Measurements from ENCODE around the gene DLK1. TPM values are rescaled to one million over a fixed set of nuclear protein-coding genes. Genes with fewer than 3 reads are reported as not detected.

Gene DLK1
- total RNA-seq, 1 donor from 2014 or later: 52.3 TPM

- intact Hi-C loops (cut with DNase I): no loop called here
- ATAC-seq (no peak), DNase-seq (ENCODE audit: missing footprints) (no peak)
These were observed 40.5 kb downstream of the DLK1 start for GRCh38 chr14:100767003-100767787.

GRCh38 chr14:100767788-100768536 lies 41.3 kb downstream of the DLK1 start:
- no peak for DNase-seq (ENCODE audit: missing footprints)

GRCh38 chr14:100769035-100769939 lies 42.6 kb downstream of the DLK1 start:
- DNase-seq (ENCODE audit: missing footprints): no peak
- intact Hi-C loops (cut with DNase I): no loop called here
- ATAC-seq: no peak

More at GRCh38 chr14:100767788-100768536, 41.3 kb downstream of the DLK1 start:
- intact Hi-C loops (cut with DNase I): no loop called here
- ATAC-seq: no peak

DNA sequence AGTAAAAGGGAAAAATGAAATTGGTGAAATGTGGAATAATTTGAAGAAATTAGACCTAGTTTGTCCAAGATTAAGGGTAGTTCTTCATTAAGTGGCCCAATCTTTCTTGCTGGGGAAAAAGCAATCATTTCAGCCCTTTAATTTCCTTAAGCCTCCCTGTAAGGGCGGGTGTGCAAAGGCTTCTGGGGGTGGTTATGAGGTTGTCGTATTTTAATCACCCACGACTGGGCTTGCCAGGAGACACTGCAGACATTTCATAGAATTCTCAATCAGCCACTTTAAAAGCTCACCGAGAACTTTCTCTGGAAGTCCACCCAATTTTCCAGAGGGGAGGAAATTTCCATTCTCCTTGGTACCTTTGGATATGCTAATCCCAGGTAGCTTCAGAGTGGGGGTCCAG lies 43.4 kb downstream of the DLK1 start:
- intact Hi-C loops (cut with DNase I): no loop called here
- ATAC-seq (no peak), DNase-seq (ENCODE audit: missing footprints) (no peak)

GRCh38 chr14:100770605-100771120 lies 44.0 kb downstream of the DLK1 start:
- DNase-seq (ENCODE audit: missing footprints) (no peak), ATAC-seq (no peak)
- intact Hi-C loops (cut with DNase I): no loop called here

GRCh38 chr14:100771121-100771800 lies 44.6 kb downstream of the DLK1 start:
- intact Hi-C loops (cut with DNase I): no loop called here
- no peak for DNase-seq (ENCODE audit: missing footprints)
- no peak for ATAC-seq

DNA sequence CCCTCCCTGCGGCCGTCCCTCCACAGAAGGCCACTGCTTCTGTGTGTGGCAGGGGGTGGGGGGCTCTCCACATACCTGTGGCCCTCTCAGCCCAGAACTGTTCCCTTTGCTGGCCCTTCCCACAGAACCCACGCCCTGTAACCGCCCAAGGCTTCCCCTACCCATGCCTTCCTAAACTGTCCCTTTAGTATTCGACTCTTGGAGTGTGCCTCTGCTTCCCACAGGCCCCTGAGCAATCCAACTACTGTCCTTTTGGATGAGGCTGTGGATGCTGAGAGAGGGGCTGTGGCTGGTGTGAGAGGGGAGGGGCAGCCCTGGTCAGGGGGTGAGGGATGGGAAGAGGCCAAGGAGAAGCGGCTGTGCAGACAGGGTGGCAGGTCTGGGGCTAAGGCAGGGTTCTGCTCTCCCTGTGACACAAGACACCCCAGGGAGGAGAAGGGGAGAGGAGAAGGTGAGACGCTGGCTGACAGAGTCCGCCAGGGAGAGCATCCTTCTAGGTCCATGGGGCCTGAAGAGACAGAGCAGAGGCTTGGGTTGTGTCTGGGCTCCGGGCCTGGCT lies 46.0 kb downstream of the DLK1 start:
- ATAC-seq: no peak
- DNase-seq (ENCODE audit: missing footprints): no peak
- intact Hi-C loops (cut with DNase I): no loop called here

DNA sequence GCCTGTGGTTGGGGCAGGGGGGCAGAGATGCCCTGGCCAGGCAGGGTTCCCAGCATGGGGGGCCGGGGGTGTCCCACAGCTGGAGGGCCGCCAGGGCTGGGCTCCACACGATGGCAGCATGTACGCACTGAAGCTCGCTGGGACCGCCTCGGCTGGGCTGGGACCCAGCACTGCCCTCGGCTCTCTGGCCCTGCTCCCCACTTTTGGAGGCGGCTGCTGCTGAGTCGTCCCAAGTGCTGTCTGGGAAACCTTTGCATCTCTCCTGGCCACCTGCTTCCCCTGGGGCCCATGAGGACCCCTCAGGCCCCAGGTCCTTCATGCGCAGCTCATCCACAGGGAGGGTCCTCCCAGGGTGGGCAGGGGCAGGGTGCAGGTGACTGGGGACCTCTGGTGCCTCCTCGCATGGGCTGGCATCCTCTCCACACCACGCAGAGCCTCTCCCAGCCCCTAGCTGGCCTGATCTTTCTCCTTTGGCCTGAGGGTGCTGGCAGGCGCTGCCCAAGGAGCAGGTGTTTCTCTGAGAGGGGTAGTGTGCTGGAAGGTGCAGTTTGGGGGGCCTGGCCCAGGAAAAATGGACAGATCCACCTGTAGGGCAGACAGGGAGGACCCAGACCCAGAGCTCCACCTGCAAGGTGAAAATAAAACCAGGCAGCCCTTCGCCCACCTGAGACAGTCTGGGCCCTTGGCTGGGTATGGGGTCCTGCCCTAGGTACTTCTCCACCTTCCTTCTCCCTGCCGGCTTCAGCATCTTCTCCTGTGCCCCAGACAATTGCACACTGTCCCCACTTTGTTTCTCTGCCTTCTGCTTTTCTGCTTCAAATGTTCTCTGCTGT lies 46.9 kb downstream of the DLK1 start:
- ATAC-seq (no peak), DNase-seq (ENCODE audit: missing footprints) (no peak)
- intact Hi-C loops (cut with DNase I): no loop called here

DNA sequence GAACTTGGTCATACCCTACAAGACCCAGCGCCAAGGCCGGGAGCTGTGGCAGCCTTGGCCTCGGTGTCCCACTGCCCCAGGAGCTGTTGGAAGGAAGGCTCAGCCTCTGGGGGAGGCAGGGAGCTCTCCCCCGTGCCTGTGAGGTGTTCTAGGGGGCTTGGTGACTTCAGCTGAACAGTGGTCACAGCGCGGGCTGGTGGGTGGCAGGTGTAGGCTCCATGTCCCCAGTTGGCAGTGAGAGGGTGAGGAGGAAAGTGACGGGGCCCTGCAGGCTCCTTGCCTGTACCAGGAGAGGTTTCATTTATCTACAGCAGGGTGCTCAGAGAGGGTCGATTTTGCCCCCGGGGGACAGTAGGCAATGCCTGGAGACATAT lies 47.5 kb downstream of the DLK1 start:
- DNase-seq (ENCODE audit: missing footprints): no peak
- intact Hi-C loops (cut with DNase I): no loop called here
- ATAC-seq: no peak

DNA sequence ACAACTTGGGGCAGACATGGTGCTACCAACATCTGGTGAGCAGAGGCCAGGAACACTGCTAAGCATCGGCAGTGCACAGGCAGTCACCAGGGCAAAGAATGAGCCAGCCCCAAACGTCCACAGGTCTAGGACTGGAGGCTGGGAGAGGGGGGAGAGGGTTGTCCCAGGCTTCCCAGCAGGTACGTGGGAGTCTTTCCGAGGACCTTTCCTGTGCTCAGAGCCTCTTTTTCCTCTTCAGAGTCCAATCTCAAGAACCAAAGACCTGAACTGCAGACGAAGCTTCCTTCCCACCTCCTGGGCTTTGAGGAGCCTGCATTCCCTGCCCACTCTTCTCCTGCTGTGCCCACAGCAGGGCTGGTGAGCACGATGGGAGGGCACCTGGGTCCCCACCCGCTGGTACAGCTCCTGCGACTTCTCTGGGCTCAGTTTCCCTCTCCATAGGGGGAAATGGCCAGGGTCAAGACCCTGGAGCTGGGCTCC lies 48.7 kb downstream of the DLK1 start:
- DNase-seq (ENCODE audit: missing footprints): no peak
- intact Hi-C loops (cut with DNase I): no loop called here
- ATAC-seq: no peak

- ATAC-seq (no peak), DNase-seq (ENCODE audit: missing footprints) (no peak)
- intact Hi-C loops (cut with DNase I): no loop called here
These were observed 49.3 kb downstream of the DLK1 start for GRCh38 chr14:100775831-100776591.

- ATAC-seq: no peak
- DNase-seq (ENCODE audit: missing footprints): no peak
- intact Hi-C loops (cut with DNase I): no loop called here
These were observed 50.1 kb downstream of the DLK1 start for GRCh38 chr14:100776681-100777365.

DNA sequence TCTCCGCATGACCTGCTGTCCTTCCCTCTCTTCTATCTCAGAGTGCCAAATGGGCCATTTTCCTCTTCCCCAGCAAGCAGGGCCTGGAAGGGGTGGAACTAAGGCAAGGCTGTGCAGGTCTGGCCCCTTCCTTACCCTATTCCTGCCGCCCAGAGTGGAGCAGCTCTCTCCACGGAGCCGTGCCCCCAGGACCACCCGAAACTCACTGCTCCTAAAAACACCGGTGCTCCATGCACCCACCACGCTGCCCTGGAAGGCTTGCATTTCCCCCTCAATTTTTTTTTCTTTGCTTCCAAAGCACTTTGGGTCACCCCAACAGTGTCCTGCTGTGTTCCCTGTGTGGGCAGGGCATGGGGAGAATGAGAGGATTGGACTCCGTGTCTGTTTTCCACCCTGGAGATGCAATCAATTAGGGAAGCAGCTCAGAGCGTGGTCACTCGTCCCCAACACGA lies 50.7 kb downstream of the DLK1 start:
- intact Hi-C loops (cut with DNase I): no loop called here
- ATAC-seq (no peak), DNase-seq (ENCODE audit: missing footprints) (no peak)

DNA sequence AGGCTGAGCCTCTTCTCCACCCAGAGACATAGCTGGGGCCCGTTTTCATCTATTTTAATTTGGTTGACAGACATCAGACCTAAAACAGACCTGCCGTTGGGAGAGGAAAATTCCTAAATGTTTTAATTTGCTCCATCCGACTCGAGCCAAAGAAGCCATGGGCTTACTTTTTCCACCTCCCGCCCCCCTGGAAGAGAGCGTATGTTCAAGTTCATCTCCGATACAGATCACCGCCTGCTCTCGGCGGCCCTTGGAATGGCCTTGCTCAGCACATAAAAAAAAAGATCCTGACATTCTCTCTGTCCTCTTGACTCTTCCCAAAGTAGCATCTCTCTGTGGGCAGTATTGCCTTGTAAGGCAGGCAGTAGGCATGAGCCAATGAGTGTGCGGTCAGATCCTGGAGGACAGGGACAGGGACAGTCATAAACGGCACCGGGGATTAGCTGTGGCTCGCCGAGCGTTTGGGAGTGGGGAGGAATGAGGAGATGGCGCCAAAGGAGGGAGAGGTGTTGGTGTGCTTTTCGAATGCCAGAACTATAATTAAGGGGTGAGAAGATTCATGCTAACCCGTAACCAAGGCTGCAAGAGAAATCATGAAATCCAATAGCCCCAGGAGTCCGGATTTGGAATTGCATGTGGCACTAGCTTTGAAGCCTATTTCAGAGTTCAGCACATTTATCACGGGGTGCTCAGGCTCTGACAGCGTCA lies 51.3 kb downstream of the DLK1 start:
- DNase-seq (ENCODE audit: missing footprints) (no peak), ATAC-seq (no peak)
- intact Hi-C loops (cut with DNase I): no loop called here

DNA sequence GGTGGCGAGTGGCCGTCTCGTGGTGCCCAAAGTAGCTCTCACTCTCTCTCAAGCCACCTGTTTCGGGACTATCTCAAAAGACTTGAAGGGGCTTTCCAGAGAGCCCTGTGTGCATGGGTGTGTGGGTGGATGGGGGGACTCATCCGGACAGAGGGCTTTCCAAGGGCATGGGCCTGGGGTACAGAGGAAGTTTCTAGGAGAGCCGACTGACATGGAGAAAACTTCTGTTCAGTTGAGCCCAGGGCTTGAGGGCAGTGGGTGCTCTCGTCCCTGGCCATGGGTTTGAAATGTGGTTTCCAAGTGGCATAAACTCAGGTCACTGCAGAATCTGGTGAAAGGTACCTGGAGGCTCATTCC lies 51.8 kb downstream of the DLK1 start:
- no peak for DNase-seq (ENCODE audit: missing footprints)
- intact Hi-C loops (cut with DNase I): no loop called here
- ATAC-seq: no peak
